Liver (tissue), 9 donors: ENCODE data around the gene GAS6. TPM values are rescaled to one million over a fixed set of nuclear protein-coding genes. Genes with fewer than 3 reads are reported as not detected.

Experiments
- DNase-seq: peaks from one replicate; pipeline ENCODE4 v3.0.0-alpha.2; 2017; ENCODE audit warnings: low spot score
- H3K27ac ChIP-seq, 2 donors: one replicate each; pipeline ENCODE4 v1.7.0; 2013; ENCODE audit warnings: inconsistent platforms in 2 of 2, low read length in 2 of 2, control low read depth in 1 of 2, low read depth in 1 of 2, mild to moderate bottlenecking in 1 of 2
- H3K27me3 ChIP-seq, 4 donors: one replicate each; pipeline versions ENCODE4 v1.6.1 to v1.7.0; 2013; ENCODE audit warnings: low read length in 3 of 4, inconsistent platforms in 1 of 4, mild to moderate bottlenecking in 1 of 4, moderate library complexity in 1 of 4; ENCODE audit not compliant: control insufficient read depth in 4 of 4, insufficient read depth in 4 of 4
- H3K36me3 ChIP-seq, 4 donors: one replicate each; pipeline versions ENCODE4 v1.6.1 to v1.7.0; 2013; ENCODE audit warnings: low read length in 3 of 4, mild to moderate bottlenecking in 3 of 4, low read depth in 1 of 4, moderate library complexity in 1 of 4; ENCODE audit not compliant: control insufficient read depth in 4 of 4, insufficient read depth in 3 of 4
- H3K4me1 ChIP-seq, 4 donors: one replicate each; pipeline versions ENCODE4 v1.6.1 to v1.7.0; 2013; ENCODE audit warnings: low read length in 3 of 4, mild to moderate bottlenecking in 3 of 4, moderate library complexity in 1 of 4; ENCODE audit not compliant: control insufficient read depth in 4 of 4, insufficient read depth in 4 of 4
- H3K4me3 ChIP-seq, 3 donors: one replicate each; pipeline versions ENCODE4 v1.6.1 to v1.7.0; 2013; ENCODE audit warnings: low read length in 3 of 3, control low read depth in 1 of 3, low read depth in 1 of 3, mild to moderate bottlenecking in 1 of 3
- H3K9ac ChIP-seq, 2 donors: one replicate each; pipeline ENCODE4 v1.7.0; 2013; ENCODE audit warnings: low read length in 2 of 2, mild to moderate bottlenecking in 2 of 2, moderate library complexity in 2 of 2, control low read depth in 1 of 2, low read depth in 1 of 2
- H3K9me3 ChIP-seq, 4 donors: one replicate each; pipeline versions ENCODE4 v1.6.1 to v1.7.0; 2013; ENCODE audit warnings: low read length in 3 of 4; ENCODE audit not compliant: control insufficient read depth in 4 of 4
- EGR1 ChIP-seq, 2 donors: IDR thresholded peaks; 2 replicates each; pipeline ENCODE4 v1.6.1; 2016 to 2018; ENCODE audit warnings: antibody characterized with exemption in 2 of 2, low read depth in 2 of 2
- FOXA1 ChIP-seq: IDR thresholded peaks from 2 replicates; pipeline ENCODE4 v1.6.1; 2016; ENCODE audit warnings: antibody characterized with exemption
- FOXA2 ChIP-seq: IDR thresholded peaks from 2 replicates; pipeline ENCODE4 v1.6.1; 2016; ENCODE audit warnings: antibody characterized with exemption
- GABPA ChIP-seq, 2 donors: IDR thresholded peaks in 1 of 2; conservative IDR thresholded peaks in 1 of 2; 2 replicates each; pipeline ENCODE4 v1.6.1; 2016; ENCODE audit warnings: antibody characterized with exemption in 2 of 2, mild to moderate bottlenecking in 1 of 2, moderate library complexity in 1 of 2
- HNF4G ChIP-seq: IDR thresholded peaks from 2 replicates; pipeline ENCODE4 v1.6.1; 2016; ENCODE audit warnings: antibody characterized with exemption
- JUND ChIP-seq, 2 donors: IDR thresholded peaks; 2 replicates each; pipeline ENCODE4 v1.6.1; 2016; ENCODE audit warnings: antibody characterized with exemption in 2 of 2
- NR2F2 ChIP-seq: IDR thresholded peaks from 2 replicates; pipeline ENCODE4 v1.6.1; 2016; ENCODE audit warnings: antibody characterized with exemption
- RAD21 ChIP-seq, 2 donors: IDR thresholded peaks; 2 replicates each; pipeline ENCODE4 v1.6.1; 2016; ENCODE audit warnings: antibody characterized with exemption in 2 of 2, mild to moderate bottlenecking in 2 of 2
- RXRA ChIP-seq, 2 donors: IDR thresholded peaks; 2 replicates each; pipeline ENCODE4 v1.6.1; 2017 to 2018; ENCODE audit warnings: antibody characterized with exemption in 2 of 2, mild to moderate bottlenecking in 1 of 2
- SP1 ChIP-seq: IDR thresholded peaks from 2 replicates; pipeline ENCODE4 v1.6.1; 2018; ENCODE audit warnings: antibody characterized with exemption, mild to moderate bottlenecking
- TAF1 ChIP-seq: conservative IDR thresholded peaks from 2 replicates; pipeline ENCODE4 v1.6.1; 2016; ENCODE audit warnings: antibody characterized with exemption, mild to moderate bottlenecking
- YY1 ChIP-seq: IDR thresholded peaks from 2 replicates; pipeline ENCODE4 v1.6.1; 2016; ENCODE audit warnings: antibody characterized with exemption, mild to moderate bottlenecking
- WGBS: extraction: QIAGEN DNeasy Blood & Tissue Kit; methylation state at CpG from one replicate; pipeline ENCODE4 v1.1.7; 2013; 5-methylcytosine and 5-hydroxymethylcytosine counted together
- polyA plus RNA-seq, 2 donors: library from polyadenylated mRNA; stranded (reverse) in 1 of 2; unstranded in 1 of 2; fragments of 200-250 nt in 1 of 2; fragments of >200 nt in 1 of 2; fragmentation: Nextera tagmentation in 1 of 2; extraction: Ambion mirVana in 1 of 2; gene quantifications; one replicate each; pipeline versions ENCODE4 v1.2.1 to v1.2.3, GENCODE V29; 2013 to 2015
- total RNA-seq, 2 donors: library from RNA; depleted of rRNA; stranded (reverse); fragments of >200 nt; gene quantifications; one replicate each; pipeline ENCODE4 v1.2.3, GENCODE V29; 2014
- TF ChIP-seq, protein P1 (sequence below): fragments of 150-350 bp; IDR thresholded peaks from 2 replicates; pipeline ENCODE4 v1.5.1; 2017; ENCODE audit warnings: improper control_type of control experiment, low read depth, low read length; ENCODE audit not compliant: missing input control
- TF ChIP-seq, protein P2 (sequence below): IDR thresholded peaks from 2 replicates; pipeline ENCODE4 v1.6.1; 2016; ENCODE audit warnings: antibody characterized with exemption
- TF ChIP-seq, protein P3 (sequence below): IDR thresholded peaks from 2 replicates; pipeline ENCODE4 v1.6.1; 2016; ENCODE audit warnings: antibody characterized with exemption
- TF ChIP-seq, protein P4 (sequence below): IDR thresholded peaks from 2 replicates; pipeline ENCODE4 v1.6.1; 2016; ENCODE audit warnings: antibody characterized with exemption
- TF ChIP-seq, protein P5 (sequence below): IDR thresholded peaks from 2 replicates; pipeline ENCODE4 v1.6.1; 2016; ENCODE audit warnings: antibody characterized with exemption, mild to moderate bottlenecking
- donor health status: healthy.
- donor health status: healthy.
- donor health status: healthy.
- donor health status: healthy.
- donor health status: healthy.

GAS6 gene
- total and polyA plus RNA-seq, 4 donors: 2.5 to 30.2 (median 9.1) TPM

DNA sequence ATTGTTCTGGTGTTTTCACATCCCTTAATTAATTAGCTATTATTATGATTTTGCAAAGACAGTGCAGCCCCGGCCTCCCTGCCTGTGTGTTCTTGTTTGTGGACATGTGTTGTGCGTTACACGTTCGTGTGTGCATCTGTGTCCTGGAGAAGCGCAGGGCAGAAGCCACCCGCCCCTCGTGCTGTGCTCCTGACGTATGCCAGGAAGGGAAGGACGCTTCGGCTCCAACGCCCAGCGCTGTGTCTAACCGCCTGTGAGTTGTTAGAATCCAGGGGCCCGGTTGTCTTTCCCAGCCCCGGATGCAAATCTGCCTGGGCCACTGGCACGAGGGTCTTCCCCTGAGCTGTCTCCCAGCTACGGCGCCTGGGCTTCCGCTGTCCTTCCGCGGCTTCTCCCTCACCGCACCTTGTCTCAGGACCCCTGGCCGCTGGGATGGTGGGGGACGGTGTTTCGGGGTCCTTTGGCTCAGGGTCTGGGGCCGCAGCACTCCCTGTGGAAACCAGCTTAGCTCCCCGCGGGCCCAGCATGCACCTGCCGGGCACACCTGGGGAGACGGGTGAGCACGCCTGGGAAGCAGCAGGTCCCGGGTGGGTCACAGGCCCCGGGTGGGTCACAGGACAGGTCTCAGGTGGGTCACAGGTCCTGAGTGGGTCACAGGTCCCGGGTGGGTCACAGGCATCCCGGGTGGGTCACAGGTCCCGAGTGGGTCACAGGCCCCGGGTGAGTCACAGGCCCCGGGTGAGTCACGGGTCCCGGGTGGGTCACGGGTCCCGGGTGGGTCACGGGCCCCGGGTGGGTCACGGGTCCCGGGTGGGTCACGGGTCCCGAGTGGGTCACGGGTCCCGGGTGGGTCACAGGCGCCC lies 51.5 kb downstream of the GAS6 start:
- 84% methylated on average over 51 of the region's 51 CpGs for WGBS

More for the DNA sequence above, 51.5 kb downstream of the GAS6 start:
- H3K4me1 ChIP-seq: peaks cover 0 to 4% (median 2%) of the 10 kb centered on the region in 4 donors
- no peaks in the 10 kb centered on the region for H3K36me3 ChIP-seq
- H3K27ac ChIP-seq: no peak overlapping the region
- H3K9ac ChIP-seq: no peak overlapping the region
- peaks cover 2 to 8% (median 3%) of the 10 kb centered on the region in 4 donors for H3K9me3 ChIP-seq
- no peak for DNase-seq
- no peaks in the 10 kb centered on the region for H3K27me3 ChIP-seq
- no peak for TF ChIP-seq YY1
- no peak for TF ChIP-seq NR2F2
- TF ChIP-seq, protein P1, sequence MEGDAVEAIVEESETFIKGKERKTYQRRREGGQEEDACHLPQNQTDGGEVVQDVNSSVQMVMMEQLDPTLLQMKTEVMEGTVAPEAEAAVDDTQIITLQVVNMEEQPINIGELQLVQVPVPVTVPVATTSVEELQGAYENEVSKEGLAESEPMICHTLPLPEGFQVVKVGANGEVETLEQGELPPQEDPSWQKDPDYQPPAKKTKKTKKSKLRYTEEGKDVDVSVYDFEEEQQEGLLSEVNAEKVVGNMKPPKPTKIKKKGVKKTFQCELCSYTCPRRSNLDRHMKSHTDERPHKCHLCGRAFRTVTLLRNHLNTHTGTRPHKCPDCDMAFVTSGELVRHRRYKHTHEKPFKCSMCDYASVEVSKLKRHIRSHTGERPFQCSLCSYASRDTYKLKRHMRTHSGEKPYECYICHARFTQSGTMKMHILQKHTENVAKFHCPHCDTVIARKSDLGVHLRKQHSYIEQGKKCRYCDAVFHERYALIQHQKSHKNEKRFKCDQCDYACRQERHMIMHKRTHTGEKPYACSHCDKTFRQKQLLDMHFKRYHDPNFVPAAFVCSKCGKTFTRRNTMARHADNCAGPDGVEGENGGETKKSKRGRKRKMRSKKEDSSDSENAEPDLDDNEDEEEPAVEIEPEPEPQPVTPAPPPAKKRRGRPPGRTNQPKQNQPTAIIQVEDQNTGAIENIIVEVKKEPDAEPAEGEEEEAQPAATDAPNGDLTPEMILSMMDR: no peak
- TF ChIP-seq HNF4G: no peak
- no peak for TF ChIP-seq SP1
- no peak for TF ChIP-seq JUND (IDR thresholded peaks at IDR 0.05)
- TF ChIP-seq GABPA (IDR thresholded peaks at IDR 0.05 in 1 of 2, conservative IDR thresholded peaks at IDR 0.05 in 1 of 2): no peak
- TF ChIP-seq, protein P2, sequence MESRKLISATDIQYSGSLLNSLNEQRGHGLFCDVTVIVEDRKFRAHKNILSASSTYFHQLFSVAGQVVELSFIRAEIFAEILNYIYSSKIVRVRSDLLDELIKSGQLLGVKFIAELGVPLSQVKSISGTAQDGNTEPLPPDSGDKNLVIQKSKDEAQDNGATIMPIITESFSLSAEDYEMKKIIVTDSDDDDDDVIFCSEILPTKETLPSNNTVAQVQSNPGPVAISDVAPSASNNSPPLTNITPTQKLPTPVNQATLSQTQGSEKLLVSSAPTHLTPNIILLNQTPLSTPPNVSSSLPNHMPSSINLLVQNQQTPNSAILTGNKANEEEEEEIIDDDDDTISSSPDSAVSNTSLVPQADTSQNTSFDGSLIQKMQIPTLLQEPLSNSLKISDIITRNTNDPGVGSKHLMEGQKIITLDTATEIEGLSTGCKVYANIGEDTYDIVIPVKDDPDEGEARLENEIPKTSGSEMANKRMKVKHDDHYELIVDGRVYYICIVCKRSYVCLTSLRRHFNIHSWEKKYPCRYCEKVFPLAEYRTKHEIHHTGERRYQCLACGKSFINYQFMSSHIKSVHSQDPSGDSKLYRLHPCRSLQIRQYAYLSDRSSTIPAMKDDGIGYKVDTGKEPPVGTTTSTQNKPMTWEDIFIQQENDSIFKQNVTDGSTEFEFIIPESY: no peak
- TF ChIP-seq FOXA1: no peak
- no peak for TF ChIP-seq RAD21 (IDR thresholded peaks at IDR 0.05)
- TF ChIP-seq, protein P3, sequence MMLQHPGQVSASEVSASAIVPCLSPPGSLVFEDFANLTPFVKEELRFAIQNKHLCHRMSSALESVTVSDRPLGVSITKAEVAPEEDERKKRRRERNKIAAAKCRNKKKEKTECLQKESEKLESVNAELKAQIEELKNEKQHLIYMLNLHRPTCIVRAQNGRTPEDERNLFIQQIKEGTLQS: no peak
- TF ChIP-seq, protein P4, sequence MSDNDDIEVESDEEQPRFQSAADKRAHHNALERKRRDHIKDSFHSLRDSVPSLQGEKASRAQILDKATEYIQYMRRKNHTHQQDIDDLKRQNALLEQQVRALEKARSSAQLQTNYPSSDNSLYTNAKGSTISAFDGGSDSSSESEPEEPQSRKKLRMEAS: no peak
- TF ChIP-seq TAF1: no peak
- no peak for TF ChIP-seq EGR1 (IDR thresholded peaks at IDR 0.05; ENCODE audit: low read depth in 2 of 2)
- TF ChIP-seq, protein P5, sequence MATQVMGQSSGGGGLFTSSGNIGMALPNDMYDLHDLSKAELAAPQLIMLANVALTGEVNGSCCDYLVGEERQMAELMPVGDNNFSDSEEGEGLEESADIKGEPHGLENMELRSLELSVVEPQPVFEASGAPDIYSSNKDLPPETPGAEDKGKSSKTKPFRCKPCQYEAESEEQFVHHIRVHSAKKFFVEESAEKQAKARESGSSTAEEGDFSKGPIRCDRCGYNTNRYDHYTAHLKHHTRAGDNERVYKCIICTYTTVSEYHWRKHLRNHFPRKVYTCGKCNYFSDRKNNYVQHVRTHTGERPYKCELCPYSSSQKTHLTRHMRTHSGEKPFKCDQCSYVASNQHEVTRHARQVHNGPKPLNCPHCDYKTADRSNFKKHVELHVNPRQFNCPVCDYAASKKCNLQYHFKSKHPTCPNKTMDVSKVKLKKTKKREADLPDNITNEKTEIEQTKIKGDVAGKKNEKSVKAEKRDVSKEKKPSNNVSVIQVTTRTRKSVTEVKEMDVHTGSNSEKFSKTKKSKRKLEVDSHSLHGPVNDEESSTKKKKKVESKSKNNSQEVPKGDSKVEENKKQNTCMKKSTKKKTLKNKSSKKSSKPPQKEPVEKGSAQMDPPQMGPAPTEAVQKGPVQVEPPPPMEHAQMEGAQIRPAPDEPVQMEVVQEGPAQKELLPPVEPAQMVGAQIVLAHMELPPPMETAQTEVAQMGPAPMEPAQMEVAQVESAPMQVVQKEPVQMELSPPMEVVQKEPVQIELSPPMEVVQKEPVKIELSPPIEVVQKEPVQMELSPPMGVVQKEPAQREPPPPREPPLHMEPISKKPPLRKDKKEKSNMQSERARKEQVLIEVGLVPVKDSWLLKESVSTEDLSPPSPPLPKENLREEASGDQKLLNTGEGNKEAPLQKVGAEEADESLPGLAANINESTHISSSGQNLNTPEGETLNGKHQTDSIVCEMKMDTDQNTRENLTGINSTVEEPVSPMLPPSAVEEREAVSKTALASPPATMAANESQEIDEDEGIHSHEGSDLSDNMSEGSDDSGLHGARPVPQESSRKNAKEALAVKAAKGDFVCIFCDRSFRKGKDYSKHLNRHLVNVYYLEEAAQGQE: no peak
- no peak for TF ChIP-seq FOXA2
- no peak for TF ChIP-seq RXRA (IDR thresholded peaks at IDR 0.05)
- H3K4me3 ChIP-seq: no peak overlapping the region
